ENCODE data around the gene AQP7. TPM values are rescaled to one million over a fixed set of nuclear protein-coding genes. Genes with fewer than 3 reads are reported as not detected.
"Not testable (repeated sequence)": the region's sequence is repeated elsewhere in the genome, so short reads cannot be mapped to it uniquely, and the experiment has no call there.

Gene AQP7
- total RNA-seq, 1 experiment from 2014 or later, result 0.59 TPM

DNA sequence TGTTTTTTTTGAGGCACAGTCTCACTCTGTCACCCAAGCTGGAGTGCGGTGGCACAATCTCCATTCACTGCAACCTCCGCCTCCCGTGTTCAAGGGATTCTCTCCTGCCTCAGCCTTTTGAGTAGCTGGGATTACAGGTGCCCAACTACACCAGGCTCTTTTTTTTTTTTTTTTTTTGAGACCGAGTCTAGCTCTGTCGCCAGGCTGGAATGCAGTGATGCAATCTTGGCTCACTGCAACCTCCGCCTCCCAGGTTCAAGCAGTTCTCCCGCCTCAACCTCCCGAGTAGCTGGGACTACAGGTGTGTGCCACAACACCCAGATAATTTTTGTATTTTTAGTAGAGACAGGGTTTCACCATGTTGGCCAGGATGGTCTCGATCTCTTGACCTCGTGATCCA lies 20.0 kb downstream of the AQP7 start:
- intact Hi-C loops (cut with micrococcal nuclease; ENCODE audit: unreplicated experiment); BruUV-seq (replicated peaks); H3K9me2 ChIP-seq (ENCODE audit: insufficient read depth); H3K9me3 ChIP-seq (ENCODE audit: insufficient read depth, low read depth); H3K4me2 ChIP-seq; H2AFZ ChIP-seq; H3K36me3 ChIP-seq (ENCODE audit: low read depth); H3K79me2 ChIP-seq (ENCODE audit: low read depth); H4K20me1 ChIP-seq (ENCODE audit: insufficient read depth); H3K27ac ChIP-seq; H3K27me3 ChIP-seq (ENCODE audit: insufficient read depth, low read depth); H3F3A ChIP-seq (ENCODE audit: insufficient read depth, low read depth); H3K4me1 ChIP-seq (replicated peaks; ENCODE audit: insufficient read depth); H3K4me3 ChIP-seq: not testable (repeated sequence)
- DNase-seq, result peak in 1 of 2 experiments; percentile 40
- ChIA-PET CTCF (interaction anchor here (0.7 kb wide), 1 partner anchor 34 kb away, joined by 4 read pairs; no protein-coding TSS in a partner anchor), POLR2A (ENCODE audit: unreplicated experiment) (interaction anchor here (0.6 kb wide), 2 partner anchors 92 to 149 kb away, joined by 5 to 7 read pairs; no protein-coding TSS in a partner anchor)

DNA sequence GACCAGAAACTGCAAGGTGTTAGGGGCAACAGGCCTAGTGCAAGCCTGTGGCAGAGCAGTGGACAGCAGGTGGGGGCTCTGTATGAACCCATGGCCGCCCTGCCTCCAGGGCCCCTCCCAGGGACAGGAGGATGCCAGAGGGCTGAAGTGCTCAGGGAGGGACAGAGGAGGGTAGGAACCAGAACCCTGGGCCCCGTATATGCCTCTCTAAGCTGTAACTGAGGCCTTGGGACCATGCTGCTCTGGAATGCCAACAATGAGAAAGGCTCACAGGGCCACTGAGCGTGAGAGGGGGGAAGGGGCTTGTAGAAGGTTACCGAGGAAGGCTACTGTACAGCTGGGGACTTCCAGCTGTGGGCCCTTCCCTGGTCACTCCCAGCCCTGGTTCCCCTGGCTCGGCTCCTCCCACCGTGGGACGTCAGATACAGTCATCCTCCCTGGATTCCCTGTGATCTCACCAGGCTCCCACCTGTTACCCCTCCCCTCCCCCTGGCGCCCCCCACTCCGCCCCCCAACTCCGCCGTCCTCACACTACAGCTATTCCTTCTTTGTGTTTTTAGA lies 21.1 kb downstream of the AQP7 start:
- no peak for DNase-seq
- no TSS peak for BruUV-seq (replicated peaks)
- intact Hi-C loops (cut with micrococcal nuclease; ENCODE audit: unreplicated experiment), result no loop called here
- Histone ChIP-seq H4K20me1 (ENCODE audit: insufficient read depth) (no peaks in the 10 kb centered on the region), H3K27ac (no peak overlapping the region), H3K36me3 (ENCODE audit: low read depth) (no peaks in the 10 kb centered on the region), H3K9me2 (ENCODE audit: insufficient read depth) (no peaks in the 10 kb centered on the region), H3K27me3 (ENCODE audit: insufficient read depth, low read depth) (no peaks in the 10 kb centered on the region), H3F3A (ENCODE audit: insufficient read depth, low read depth) (no peaks in the 10 kb centered on the region), H3K4me3 (no peak overlapping the region), H3K9me3 (ENCODE audit: insufficient read depth, low read depth) (no peaks in the 10 kb centered on the region), H3K4me2 (no peak overlapping the region), H3K4me1 (replicated peaks; ENCODE audit: insufficient read depth) (no peaks in the 10 kb centered on the region), H3K79me2 (ENCODE audit: low read depth) (no peaks in the 10 kb centered on the region), H2AFZ (no peak overlapping the region)
- ChIA-PET CTCF (interaction anchor here (0.6 kb wide), 2 partner anchors 160 to 357 kb away, joined by 8 to 9 read pairs; no protein-coding TSS in a partner anchor), POLR2A (ENCODE audit: unreplicated experiment) (interaction anchor here (0.6 kb wide), 1 partner anchor 136 kb away, joined by 3 read pairs; no protein-coding TSS in a partner anchor)
- TF ChIP-seq EZH2 (IDR thresholded peaks at IDR 0.05; ENCODE audit: low read depth) (no peak), CTCF (conservative IDR thresholded peaks at IDR 0.05) (no peak)

- ChIA-PET CTCF (interaction anchor here (0.7 kb wide), 1 partner anchor 67 kb away, joined by 4 read pairs; the partner anchor contains the start of gene AQP3), POLR2A (ENCODE audit: unreplicated experiment) (no interaction called here)
- Histone ChIP-seq H3K27me3 (ENCODE audit: insufficient read depth, low read depth) (no peaks in the 10 kb centered on the region), H3K4me1 (replicated peaks; ENCODE audit: insufficient read depth) (peaks cover 1% of the 10 kb centered on the region; the same call in 1 of the 2 replicates), H3K9me2 (ENCODE audit: insufficient read depth) (no peaks in the 10 kb centered on the region), H2AFZ (no peak overlapping the region), H3K79me2 (ENCODE audit: low read depth) (no peaks in the 10 kb centered on the region), H3F3A (ENCODE audit: insufficient read depth, low read depth) (no peaks in the 10 kb centered on the region), H3K4me3 (no peak overlapping the region), H3K27ac (no peak overlapping the region), H4K20me1 (ENCODE audit: insufficient read depth) (no peaks in the 10 kb centered on the region), H3K4me2 (no peak overlapping the region), H3K36me3 (ENCODE audit: low read depth) (no peaks in the 10 kb centered on the region), H3K9me3 (ENCODE audit: insufficient read depth, low read depth) (no peaks in the 10 kb centered on the region)
- no TSS peak for BruUV-seq (replicated peaks)
- intact Hi-C loops (cut with micrococcal nuclease; ENCODE audit: unreplicated experiment), result no loop called here
- no peak for DNase-seq
- TF ChIP-seq CTCF (conservative IDR thresholded peaks at IDR 0.05), result no peak
- TF ChIP-seq EZH2 (IDR thresholded peaks at IDR 0.05; ENCODE audit: low read depth), result no peak
Observed at GRCh38 chr9:33380390-33381094, 21.8 kb downstream of the AQP7 start.
